Right renal cortex interstitium (tissue), 3 donors: ENCODE results near the gene CCDC85A. TPM values are rescaled to one million over a fixed set of nuclear protein-coding genes. Genes with fewer than 3 reads are reported as not detected.

Experiments
- DNase-seq, 3 donors: peaks; one replicate each; pipeline ENCODE4 v3.0.0-alpha.2; 2013; ENCODE audit warnings: low read depth in 3 of 3, low spot score in 2 of 3
- polyA plus RNA-seq, 3 donors: library from polyadenylated mRNA; unstranded; fragments of 120-200 nt; gene quantifications; one replicate each; pipeline ENCODE4 v1.2.1, GENCODE V29; 2013; ENCODE audit not compliant: insufficient read length in 3 of 3

The CCDC85A gene
- polyA plus RNA-seq, 3 donors, result 1.5 to 1.9 (median 1.8) TPM

DNA sequence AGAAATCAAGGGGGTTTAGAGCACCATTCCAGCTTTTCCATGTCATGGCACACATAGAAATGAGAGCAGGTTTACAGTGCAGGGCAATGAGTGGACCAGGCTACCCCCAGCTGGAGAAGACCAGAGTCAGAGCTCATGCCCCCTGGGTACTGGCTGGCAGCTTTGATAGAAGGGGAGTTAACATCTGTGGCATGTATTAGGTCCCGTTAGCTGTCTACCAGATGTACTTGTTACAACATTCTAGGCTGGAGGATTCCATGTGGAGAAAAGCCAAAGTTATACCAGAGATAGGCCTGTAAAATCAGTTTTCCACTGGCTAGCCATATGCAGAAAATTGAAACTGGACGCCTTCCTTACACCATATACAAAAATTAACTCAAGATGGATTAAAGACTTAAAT lies 109.2 kb downstream of the CCDC85A start:
- no peak for DNase-seq

DNA sequence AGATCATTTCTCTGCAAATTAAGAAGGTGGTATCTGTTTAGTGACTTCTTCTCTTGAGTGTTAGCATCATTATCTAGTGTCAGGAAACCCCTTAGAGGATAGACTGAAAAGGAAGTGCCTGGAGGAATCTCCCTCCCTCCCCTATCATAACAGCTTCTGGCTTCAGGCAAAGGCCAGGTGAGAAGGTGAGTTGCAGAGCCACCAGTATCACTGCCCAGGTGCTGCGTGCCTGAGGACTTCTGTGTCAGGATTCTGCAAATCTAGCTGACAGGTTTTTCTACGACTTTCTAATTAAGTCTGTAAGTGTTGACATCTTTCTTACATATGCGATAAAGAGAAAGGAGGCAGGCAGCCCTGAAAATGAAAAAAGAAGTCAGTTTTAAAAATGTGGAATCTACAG lies 111.9 kb downstream of the CCDC85A start:
- no peak for DNase-seq

DNA sequence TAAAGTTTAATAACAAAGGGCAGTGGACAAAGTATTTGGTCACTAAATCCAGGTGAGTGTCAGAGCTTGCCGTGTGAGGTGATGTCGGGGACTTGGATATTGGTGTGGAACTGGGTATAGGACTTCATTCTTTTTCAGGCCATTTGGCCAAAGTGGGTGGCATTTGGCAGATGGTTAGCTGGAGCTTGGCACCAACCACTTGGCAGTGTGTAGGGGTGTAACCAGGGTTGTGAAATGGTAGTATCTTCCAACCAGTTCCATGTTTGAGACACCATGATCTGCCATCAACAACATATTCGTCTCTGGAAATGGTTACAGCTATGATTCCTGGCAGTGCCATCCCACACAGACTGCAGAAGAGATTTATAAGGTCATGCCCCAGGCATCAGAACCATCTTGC lies 113.9 kb downstream of the CCDC85A start:
- DNase-seq, result no peak

DNA sequence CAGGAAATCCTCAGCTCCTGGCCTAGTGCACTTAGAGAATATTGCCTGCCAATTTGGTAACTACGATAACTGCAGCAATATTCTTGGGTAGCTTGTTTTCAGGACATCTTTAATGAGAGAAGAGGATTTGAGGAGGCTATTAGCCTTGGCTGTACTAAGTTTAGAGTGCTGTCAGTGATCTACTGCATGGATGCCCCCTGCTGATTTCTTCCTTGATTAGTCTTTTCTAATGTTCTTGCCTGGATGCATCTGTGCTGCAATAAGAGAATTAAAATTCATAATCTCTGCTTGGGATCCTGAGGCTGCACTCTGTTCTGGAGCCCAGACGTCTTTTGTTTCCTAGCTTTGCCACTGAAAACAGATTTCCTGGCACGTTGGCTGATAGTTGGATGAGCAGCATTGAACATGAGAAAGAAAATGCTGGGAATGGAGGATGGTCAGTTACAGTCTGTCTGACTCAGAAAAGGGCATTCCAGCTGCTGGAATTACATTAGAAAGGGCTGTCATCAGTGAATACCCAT lies 115.4 kb downstream of the CCDC85A start:
- DNase-seq, result no peak

DNA sequence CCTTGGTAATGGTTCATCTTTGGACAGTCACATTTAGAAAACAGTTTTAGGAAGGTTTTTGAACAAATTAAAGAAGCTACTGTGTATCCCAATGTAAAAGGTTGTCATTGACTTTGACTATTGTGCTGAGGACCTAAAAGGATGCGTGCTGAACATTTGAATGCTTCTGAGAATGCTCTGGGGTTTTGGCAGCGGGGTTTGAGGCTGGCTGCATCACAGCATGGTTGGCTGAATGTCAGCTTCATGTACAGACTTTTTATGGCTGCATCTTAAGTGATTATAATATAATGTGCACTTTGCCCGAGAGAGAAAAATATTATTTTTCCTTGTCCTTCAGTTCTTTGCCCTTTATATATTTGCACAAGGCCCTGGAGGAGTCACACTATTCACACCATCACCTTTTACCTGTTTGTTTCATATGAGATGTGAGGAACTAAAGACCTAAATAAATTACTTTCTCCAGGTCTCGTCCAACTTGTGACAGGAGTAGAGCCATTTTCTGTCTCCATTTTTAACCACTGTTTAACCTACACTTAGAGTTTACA lies 125.9 kb downstream of the CCDC85A start:
- DNase-seq, result no peak

DNA sequence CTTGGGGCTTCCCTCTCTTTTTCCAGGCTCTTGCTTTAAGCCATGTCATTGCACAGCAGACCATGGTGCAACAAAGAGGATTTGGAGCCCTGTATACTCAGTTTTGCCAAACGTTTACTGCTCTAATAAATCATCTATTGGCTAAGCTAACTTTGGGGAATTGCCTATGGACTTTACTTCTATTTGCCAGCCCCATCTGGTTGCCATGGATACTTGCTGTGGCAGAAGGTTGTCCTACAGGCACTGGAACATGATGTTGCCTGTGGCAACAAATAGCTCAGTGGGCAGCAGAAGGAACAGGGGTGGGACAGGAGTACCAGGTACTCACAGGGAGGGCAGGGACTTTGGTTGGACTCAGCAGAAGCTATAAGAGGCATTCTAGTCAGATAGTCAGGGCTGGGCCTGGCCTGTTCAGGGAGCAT lies 129.7 kb downstream of the CCDC85A start:
- no peak for DNase-seq

DNA sequence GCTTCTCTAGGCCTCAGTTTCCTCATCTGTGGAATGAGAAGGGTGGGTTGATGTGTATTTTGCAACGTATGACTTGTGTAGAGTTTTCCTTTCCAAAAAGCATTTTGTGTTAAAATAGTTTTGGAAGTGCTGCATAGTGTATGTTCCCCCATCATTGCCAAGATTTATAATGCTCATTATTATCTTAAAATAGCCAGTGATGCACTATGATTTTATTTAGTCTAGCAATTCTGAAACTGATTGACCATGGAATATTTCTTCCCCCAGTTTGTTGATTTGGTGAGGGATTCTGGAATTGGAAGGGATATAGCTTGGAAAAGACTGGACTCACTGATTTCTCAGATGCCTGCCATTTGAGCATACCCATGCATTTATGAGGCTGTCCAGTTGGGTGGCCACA lies 130.6 kb downstream of the CCDC85A start:
- DNase-seq, result no peak

DNA sequence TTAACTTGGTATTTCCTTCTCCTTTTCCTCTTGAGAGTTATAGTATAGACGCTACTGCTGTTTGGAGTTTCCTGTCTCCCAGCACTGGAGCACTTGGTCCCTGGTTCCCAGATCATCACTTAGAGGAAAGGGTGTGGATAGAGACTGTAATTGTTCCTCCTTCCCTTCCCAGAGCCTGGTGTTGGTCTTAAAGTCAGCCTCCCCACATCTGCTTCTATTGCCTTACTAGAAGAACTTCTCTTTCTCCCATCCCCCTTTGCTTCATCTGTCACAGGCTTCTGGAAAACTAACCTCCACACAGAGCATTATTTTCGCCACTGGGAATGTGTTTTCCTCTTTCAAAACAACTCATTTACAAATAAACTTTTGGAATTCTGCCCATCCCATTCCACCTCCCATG lies 131.0 kb downstream of the CCDC85A start:
- no peak for DNase-seq

DNA sequence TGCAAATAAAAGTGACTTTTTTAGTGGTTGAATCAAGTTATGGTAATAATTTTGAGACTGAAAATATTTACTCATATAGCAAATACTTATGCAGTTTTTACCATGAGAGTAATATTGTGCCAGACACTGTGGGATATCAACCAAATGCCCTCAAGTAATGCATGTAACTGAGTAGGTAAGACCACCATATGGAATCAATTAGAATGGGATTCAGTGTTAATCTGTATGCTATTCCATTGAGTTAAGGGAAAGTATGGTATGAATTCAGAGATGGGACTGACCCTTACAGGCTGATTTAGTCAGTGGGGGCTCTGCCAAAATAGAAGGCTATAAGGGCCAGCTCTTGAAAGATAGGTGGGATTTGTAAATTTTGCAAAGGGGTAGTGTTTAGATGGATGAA lies 131.6 kb downstream of the CCDC85A start:
- DNase-seq, result no peak

DNA sequence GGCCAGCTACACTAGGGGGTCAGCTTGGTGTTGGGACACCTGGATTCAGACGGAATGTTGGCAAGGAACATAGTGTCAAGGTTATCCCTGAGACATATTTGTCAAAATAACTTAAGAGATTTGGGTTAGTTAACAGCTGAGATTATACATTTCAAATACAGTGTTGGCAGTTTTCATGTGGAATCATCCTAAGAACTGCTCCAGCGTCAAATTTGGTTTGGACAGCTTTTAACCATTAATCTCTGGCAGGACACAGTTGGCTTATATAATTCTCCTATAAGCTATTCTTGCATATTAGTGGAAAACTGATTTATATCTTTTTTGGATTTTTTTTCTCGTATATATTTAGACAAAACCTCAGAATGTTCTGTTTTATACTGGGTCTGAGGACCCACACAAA lies 132.2 kb downstream of the CCDC85A start:
- no peak for DNase-seq

DNA sequence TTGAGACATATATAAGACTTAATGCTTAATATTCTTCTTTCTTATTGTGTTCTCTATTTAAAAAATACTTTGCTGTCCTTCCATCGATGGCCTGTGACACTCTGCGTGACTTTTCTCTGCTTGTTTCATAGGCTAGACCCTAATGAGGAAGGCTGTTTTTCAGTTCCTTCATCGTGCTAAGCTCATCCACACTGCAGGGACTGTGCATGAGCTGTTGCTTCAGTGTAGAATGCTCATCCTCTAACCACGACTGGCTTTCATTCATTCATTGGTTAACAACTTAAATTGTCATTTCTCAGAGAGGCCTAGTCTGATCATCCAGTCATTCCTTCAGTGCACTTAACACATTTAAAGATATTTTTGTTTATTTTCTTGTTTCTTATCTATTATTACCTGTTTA lies 134.4 kb downstream of the CCDC85A start:
- DNase-seq, result no peak

DNA sequence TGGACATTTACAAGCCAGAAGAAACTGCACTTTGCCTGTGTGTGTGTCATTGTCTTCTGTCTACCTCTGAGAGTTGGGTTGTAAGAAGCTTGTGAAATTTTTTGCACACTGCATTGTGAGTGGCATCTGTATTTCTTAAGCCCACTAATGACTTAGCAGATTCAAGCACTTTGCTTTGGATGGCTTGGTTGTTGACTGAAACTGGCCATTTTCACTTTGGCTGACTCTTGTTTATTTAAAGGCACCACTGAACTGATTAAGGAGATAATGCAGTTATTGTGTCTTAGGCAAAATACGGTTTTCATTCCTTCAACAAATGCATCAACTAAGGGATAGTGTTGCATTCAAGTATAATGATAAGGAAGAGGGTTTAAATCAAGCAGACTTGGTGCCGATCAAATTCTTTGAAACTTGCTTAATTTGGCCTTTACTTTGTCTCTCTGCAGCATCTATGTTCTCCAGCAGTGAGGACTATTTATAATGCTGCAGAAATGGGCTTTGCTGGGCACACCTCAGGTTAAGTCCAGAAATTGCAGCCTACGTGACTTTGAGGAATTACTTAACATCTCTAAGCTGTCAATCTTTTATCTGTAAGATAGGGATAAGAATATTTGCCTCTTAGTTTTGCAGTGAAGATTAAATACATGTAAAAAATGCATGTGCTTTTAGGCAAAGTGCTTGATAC lies 142.0 kb downstream of the CCDC85A start:
- no peak for DNase-seq

DNA sequence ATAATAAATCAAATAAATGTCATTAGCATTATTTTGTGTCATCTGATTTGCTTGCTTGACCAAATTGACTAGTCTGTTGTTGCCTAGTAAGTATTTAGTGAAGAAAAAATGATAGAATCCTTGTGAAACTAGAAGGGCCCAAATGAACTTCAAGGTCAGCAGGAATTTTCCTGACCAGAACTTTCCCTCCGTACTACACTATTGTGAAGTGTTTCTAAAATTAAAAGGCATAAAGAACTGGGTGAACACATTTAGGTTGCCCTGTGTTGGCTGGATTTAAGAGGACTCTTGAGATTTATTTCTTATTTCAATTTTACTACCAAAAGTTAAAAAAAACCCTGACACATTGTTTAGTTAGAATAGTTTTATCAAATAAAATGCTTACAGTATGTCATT lies 142.6 kb downstream of the CCDC85A start:
- no peak for DNase-seq

DNA sequence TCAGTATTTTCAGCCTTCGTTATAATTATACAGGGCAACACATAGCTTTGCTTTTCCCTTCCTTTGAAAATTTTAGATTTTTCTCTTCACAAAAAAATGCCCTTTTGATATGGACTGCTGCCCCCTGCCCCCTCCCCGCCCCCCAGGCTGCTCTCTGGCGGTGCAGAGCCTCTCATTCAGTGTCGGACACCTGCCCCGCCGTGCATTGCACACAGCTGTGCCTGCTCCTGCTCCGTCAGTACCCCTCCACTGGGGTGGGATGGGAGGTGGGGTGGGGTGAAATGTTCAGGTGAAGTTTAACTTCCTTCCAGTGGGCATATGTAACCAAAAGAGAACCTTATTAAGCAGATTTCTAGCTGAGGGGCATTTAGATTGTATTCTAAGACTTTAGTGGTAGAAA lies 148.0 kb downstream of the CCDC85A start:
- DNase-seq, result no peak

DNA sequence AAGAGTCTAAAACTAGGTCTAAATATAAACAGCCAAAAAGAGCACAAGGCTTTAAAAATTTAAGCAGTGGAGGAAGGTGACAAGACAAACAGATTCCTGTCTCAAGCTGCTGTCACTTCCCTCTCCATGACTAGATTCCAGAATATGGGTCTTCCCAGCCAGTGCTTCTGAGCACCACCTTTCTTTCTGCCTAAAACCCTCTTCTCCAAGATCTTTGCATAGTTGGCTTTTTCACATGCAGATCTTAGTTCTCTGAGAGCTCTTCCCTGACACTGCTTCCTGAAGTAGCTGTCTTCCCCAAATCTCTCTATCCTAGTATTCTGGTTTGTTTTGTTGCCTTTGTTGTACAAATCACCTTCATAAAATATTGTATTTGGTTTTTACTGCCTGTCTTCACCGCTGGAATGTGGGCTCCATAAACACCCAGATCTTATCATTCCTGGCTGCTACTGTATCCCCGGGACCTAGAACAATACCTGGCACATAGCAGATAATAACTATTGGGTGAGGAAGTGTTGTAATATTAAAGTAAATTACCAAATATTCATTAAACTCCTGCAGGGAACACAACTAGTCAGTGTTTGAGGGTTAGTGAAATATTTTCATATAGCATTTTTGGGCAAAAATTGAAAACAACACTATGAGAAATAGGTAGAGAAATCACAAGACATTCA lies 150.2 kb downstream of the CCDC85A start:
- no peak for DNase-seq

DNA sequence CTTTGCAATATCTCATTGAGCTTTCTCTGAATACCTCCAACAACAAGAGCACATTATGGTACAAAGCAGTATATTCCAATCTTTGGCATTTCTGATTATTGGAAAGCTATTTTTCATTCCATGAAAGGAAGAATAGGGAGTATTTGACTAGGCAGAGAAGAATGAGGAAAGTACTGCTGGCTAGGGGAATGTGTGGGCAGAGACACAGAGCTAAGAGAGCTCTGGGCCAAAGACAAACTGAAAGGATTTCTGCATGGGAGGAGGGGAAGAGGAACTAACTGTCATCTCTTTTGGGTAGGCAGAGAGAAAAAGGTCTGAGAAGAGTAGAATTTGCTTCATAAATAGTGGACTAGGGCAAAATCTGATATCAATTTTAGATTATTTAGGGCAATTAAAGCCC lies 150.8 kb downstream of the CCDC85A start:
- no peak for DNase-seq

DNA sequence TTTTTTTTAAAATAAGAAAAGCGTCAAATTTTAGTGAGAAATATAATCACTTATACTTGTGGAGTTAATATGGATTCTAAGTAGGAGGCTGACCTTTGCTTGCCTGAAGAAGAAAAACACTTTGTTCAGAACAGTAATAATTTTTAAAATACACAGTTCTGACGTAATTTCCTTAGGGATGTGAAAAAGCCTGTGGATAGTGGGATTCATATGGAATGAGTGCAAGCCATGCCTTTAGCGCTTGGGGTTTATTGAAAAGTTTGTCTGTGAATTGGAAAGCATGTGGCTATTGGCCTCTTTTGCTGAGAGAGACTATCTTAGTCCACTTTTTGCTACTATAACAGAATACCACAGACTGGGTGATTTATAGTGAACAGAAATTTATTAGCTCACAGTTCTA lies 151.3 kb downstream of the CCDC85A start:
- DNase-seq, result no peak

DNA sequence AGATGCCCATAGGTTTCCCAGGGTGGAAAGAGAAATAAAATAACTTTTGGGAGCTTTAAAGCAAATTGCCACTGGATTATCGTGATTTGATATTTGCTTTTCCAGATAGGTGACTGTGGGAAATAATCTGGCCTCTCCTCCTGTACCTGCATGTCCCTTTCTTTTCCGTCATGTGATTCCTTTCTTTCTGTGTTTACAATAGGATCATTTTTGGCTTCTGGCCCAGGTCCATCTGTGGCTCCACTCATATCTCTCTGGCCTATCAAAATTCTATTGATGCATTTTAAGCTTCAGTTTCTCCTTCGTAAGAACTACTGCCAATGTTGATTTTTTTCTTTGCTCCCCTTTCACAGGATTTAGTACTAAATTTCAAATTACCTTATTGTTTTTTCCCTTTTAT lies 153.6 kb downstream of the CCDC85A start:
- no peak for DNase-seq

DNA sequence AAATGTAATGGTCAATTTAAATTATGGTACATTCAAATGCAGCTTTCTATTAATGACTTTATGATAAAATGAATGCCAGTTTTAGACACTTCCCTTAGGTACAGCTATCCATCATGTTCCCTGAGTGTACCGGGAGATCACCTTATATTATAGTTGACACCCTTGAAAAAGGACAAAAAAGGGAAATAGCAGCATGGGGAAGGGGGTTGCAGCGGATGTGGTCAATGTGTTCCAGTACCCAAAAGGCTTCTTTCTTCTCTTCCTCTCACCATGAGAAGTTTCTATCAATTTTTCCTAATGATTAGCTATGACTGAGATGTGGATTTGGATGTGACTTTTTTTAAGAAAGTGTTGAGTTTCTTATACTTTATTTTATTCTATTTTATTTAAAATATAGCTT lies 154.4 kb downstream of the CCDC85A start:
- no peak for DNase-seq

DNA sequence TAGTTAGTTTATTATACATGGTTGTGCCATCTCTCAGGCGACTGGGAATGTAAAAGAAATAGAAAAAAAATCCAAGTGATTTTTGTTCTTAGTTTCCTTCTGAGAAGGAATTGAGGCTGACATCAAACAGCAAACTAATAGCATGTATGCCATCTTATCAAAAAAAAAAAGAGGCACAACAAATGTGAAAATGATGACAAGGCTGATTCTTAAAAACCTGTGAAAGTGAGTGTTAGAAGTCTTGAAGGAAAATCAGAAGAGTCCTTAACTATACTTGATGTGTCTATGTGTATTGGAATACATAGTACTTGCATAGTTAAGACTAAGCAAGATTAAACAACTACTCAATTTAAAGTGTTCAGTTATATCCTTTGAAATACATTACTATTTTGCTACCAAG lies 161.0 kb downstream of the CCDC85A start:
- DNase-seq, result no peak

DNA sequence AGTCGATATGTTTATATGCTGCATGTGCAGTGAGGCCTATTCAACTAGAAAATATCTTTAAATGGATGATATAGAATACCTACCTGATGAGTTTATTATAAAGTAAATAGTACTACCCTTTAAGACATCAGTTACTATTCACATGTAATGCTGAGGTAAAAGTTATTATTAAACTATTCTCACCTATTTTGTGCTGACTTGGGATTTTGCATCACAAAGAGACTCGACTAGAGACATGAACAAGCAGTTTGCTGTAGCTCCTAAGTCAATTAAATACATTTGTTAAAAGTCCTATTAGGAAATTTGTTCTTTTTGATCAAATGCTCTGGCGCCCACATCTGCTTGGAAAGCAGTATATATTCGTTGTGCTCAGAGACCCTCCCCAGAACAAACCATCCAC lies 164.1 kb downstream of the CCDC85A start:
- DNase-seq, result no peak
